Endothelial cell of umbilical vein (primary cell): Measurements from ENCODE around the gene EXT2. TPM values are rescaled to one million over a fixed set of nuclear protein-coding genes. Genes with fewer than 3 reads are reported as not detected.

Source experiments
- BruUV-seq: library from RNA; stranded (reverse); fragments of 400-500 nt; replicated peaks from 2 replicates; lab custom pipeline; 2021; lab: Mats Ljungman, UMichigan
- CTCF ChIA-PET: fragments of 300-600, 350-600 bp; sonication (Branson Sonifier 250); formaldehyde crosslinking; loops from one replicate; lab custom pipeline; 2021; ENCODE audit warnings: antibody characterized with exemption, inconsistent platforms; lab: Charles Lee
- POLR2A ChIA-PET: fragments of 300-600, 350-600 bp; sonication (Branson Sonifier 250); formaldehyde crosslinking; loops from one replicate; lab custom pipeline; 2021; ENCODE audit warnings: antibody characterized with exemption, inconsistent platforms; lab: Charles Lee
- DNase-seq: peaks from one replicate; pipeline ENCODE4 v3.0.0-alpha.2; 2011; ENCODE audit warnings: low read depth, low spot score
- FAIRE-seq: peaks from 2 replicates; lab custom pipeline; 2011; peaks lifted over from hg19 to GRCh38; lab: Jason Lieb, UNC
- H2AFZ ChIP-seq: 2 replicates; pipeline ENCODE4 v1.6.0; 2012; ENCODE audit warnings: low read depth, low read length, control low read depth, inconsistent platforms
- H3K27ac ChIP-seq: 2 replicates; pipeline ENCODE4 v1.5.1; 2011; ENCODE audit warnings: low read depth, mild to moderate bottlenecking, control low read depth, low read length, moderate library complexity; ENCODE audit not compliant: insufficient read depth
- H3K27me3 ChIP-seq, 2 experiments: 2 replicates each; pipeline versions ENCODE4 v1.6.0 to v1.6.1; 2011; ENCODE audit warnings: low read length in 2 of 2, mixed read lengths in 1 of 2; ENCODE audit not compliant: control insufficient read depth in 2 of 2, insufficient read depth in 2 of 2
- H3K36me3 ChIP-seq, 2 experiments: 2 replicates in 1 of 2; 3 replicates in 1 of 2; pipeline ENCODE4 v1.5.1; 2011; ENCODE audit warnings: low read length in 2 of 2, mild to moderate bottlenecking in 1 of 2, moderate library complexity in 1 of 2; ENCODE audit not compliant: control insufficient read depth in 2 of 2, insufficient read depth in 2 of 2; ENCODE audit errors: extremely low read depth in 1 of 2
- H3K4me1 ChIP-seq: 3 replicates; pipeline ENCODE4 v1.5.1; 2011; ENCODE audit warnings: mild to moderate bottlenecking, low read length; ENCODE audit not compliant: control insufficient read depth, insufficient read depth; ENCODE audit errors: extremely low read depth
- H3K4me2 ChIP-seq: 2 replicates; pipeline ENCODE4 v1.6.1; 2011; ENCODE audit warnings: low read length, control low read depth, mixed read lengths; ENCODE audit not compliant: insufficient read depth
- H3K4me3 ChIP-seq, 3 experiments: fragments of 200-600 bp in 1 of 3; sonication (generic), shearing (Covaris generic) in 1 of 3; replicated peaks in 1 of 3; 2 replicates each; pipeline ENCODE4 v1.5.1; 2011 to 2016; ENCODE audit warnings: control low read depth in 3 of 3, low read length in 3 of 3, mild to moderate bottlenecking in 2 of 3, inconsistent platforms in 1 of 3, low read depth in 1 of 3, moderate library complexity in 1 of 3; ENCODE audit not compliant: insufficient read depth in 1 of 3
- H3K79me2 ChIP-seq: 2 replicates; pipeline ENCODE4 v1.6.0; 2012; ENCODE audit warnings: low read length, inconsistent platforms; ENCODE audit not compliant: control insufficient read depth, insufficient read depth
- H3K9ac ChIP-seq: replicated peaks from 2 replicates; pipeline ENCODE3; 2011; ENCODE audit warnings: low read length, control low read depth; ENCODE audit not compliant: insufficient read depth; ENCODE audit errors: extremely low read depth
- H3K9me1 ChIP-seq: replicated peaks from 3 replicates; pipeline ENCODE4 v1.6.0; 2011; ENCODE audit warnings: mild to moderate bottlenecking, low read length; ENCODE audit not compliant: control insufficient read depth, insufficient read depth; ENCODE audit errors: extremely low read depth
- H3K9me3 ChIP-seq: replicated peaks from 2 replicates; pipeline ENCODE4 v1.5.1; 2012; ENCODE audit warnings: low read length, inconsistent platforms; ENCODE audit not compliant: control insufficient read depth, insufficient read depth
- H4K20me1 ChIP-seq: replicated peaks from 2 replicates; pipeline ENCODE3; 2011; ENCODE audit warnings: mild to moderate bottlenecking, low read length; ENCODE audit not compliant: control insufficient read depth, insufficient read depth; ENCODE audit errors: extremely low read depth
- CTCF ChIP-seq, 2 donors: IDR thresholded peaks; 1 replicate in 1 of 2; 2 replicates in 1 of 2; pipeline ENCODE4 v1.5.1; 2011; ENCODE audit warnings: low read length in 2 of 2, mild to moderate bottlenecking in 2 of 2, moderate library complexity in 2 of 2, control low read depth in 1 of 2, inconsistent platforms in 1 of 2, low read depth in 1 of 2; ENCODE audit not compliant: insufficient read depth in 1 of 2; ENCODE audit errors: extremely low read depth in 1 of 2
- EZH2 ChIP-seq: IDR thresholded peaks from 2 replicates; pipeline ENCODE4 v1.6.1; 2012; ENCODE audit warnings: borderline replicate concordance, low read depth, mild to moderate bottlenecking, moderate library complexity, low read length, inconsistent platforms; ENCODE audit not compliant: severe bottlenecking
- FOS ChIP-seq: IDR thresholded peaks from 2 replicates; pipeline ENCODE4 v1.6.1; 2011; ENCODE audit warnings: mild to moderate bottlenecking, low read length, moderate library complexity, borderline replicate concordance; ENCODE audit not compliant: insufficient read depth
- GATA2 ChIP-seq: IDR thresholded peaks from 2 replicates; pipeline ENCODE4 v1.7.0; 2011; ENCODE audit warnings: low read depth, mild to moderate bottlenecking, moderate library complexity, mixed read lengths, low read length; ENCODE audit not compliant: insufficient read length, insufficient read depth
- JUN ChIP-seq: IDR thresholded peaks from 2 replicates; pipeline ENCODE4 v1.6.1; 2011; ENCODE audit warnings: borderline replicate concordance, low read depth; ENCODE audit not compliant: insufficient read length, insufficient read depth
- MAX ChIP-seq: IDR thresholded peaks from 2 replicates; pipeline ENCODE4 v1.6.1; 2011; ENCODE audit not compliant: insufficient read depth, insufficient read length
- MYC ChIP-seq: IDR thresholded peaks from one replicate; pipeline ENCODE4 v1.6.1; 2011; ENCODE audit warnings: mild to moderate bottlenecking, low read depth, low read length
- POLR2A ChIP-seq: IDR thresholded peaks from 2 replicates; pipeline ENCODE4 v1.6.1; 2012; ENCODE audit warnings: low read depth, mild to moderate bottlenecking, control low read depth, low read length
- POLR2AphosphoS5 ChIP-seq: IDR thresholded peaks from 2 replicates; pipeline ENCODE4 v1.6.1; 2012; ENCODE audit warnings: low read depth, mild to moderate bottlenecking, control low read depth, low read length, moderate library complexity; ENCODE audit not compliant: insufficient read depth
- dilution Hi-C: fragments of 300-500 bp; cut with MboI; formaldehyde crosslinking; loops from one replicate; pipeline ENCODE4 v1.15.0; 2019; ENCODE audit warnings: low sequenced_read_pairs; ENCODE audit not compliant: extremely low pct_ligation_motif_present
- intact Hi-C: fragments of 100-400 bp; cut with micrococcal nuclease; formaldehyde crosslinking; loops from one replicate; pipeline ENCODE4 v1.10.0; 2022
- polyA plus RNA-seq, 4 experiments: library from polyadenylated mRNA; depleted of rRNA in 3 of 4; stranded (reverse) in 3 of 4; unstranded in 1 of 4; fragments of >200 nt; gene quantifications; 2 replicates each; pipeline versions ENCODE4 v1.2.1 to v1.2.3, GENCODE V29; 2011 to 2012; ENCODE audit warnings: missing spikeins in 1 of 4
- total RNA-seq: library from RNA; stranded (reverse); gene quantifications from 2 replicates; pipeline ENCODE4 v1.2.3, GENCODE V29; 2021

Gene EXT2
- total and polyA plus RNA-seq, 2 donors (not counting 3 experiments of a cell fraction or from before 2014, with no cell fraction given): 50.9 to 60.3 TPM

GRCh38 chr11:44237156-44237555, 141.7 kb downstream of the EXT2 start:
- Histone ChIP-seq H3K4me3 (no peak overlapping the region), H3K27ac (no peak overlapping the region), H3K9me1 (no peaks in the 10 kb centered on the region), H3K4me2 (no peak overlapping the region), H3K79me2 (no peaks in the 10 kb centered on the region), H4K20me1 (no peaks in the 10 kb centered on the region), H3K27me3 (no peaks in the 10 kb centered on the region), H2AFZ (no peak overlapping the region), H3K9me3 (no peaks in the 10 kb centered on the region), H3K4me1 (no peaks in the 10 kb centered on the region), H3K36me3 (peaks cover 0 to 2% of the 10 kb centered on the region in 2 experiments), H3K9ac (no peak overlapping the region)
- dilution Hi-C loops (no loop called here), intact Hi-C loops (no loop called here)
- CTCF ChIA-PET: interaction anchor here (0.8 to 4.1 kb wide), 2 partner anchors 10 to 48 kb away, joined by 4 to 14 read pairs; no protein-coding TSS in a partner anchor
- no peak for FAIRE-seq
- no peak for TF ChIP-seq JUN
- no peak for TF ChIP-seq POLR2AphosphoS5
- TF ChIP-seq FOS: no peak
- TF ChIP-seq GATA2: no peak
- TF ChIP-seq MAX: no peak
- no peak for TF ChIP-seq CTCF (IDR thresholded peaks at IDR 0.05; ENCODE audit: extremely low read depth in 1 of 2, insufficient read depth in 1 of 2, low read depth in 1 of 2, low read length in 2 of 2)
- TF ChIP-seq EZH2: no peak
- no peak for TF ChIP-seq POLR2A
- TF ChIP-seq MYC: no peak
- BruUV-seq: no TSS peak
- POLR2A ChIA-PET: no interaction called here
- DNase-seq: no peak
